HG02970 (cell line): ENCODE data around the gene TSPAN33.
"Not testable (repeated sequence)": the region's sequence is repeated elsewhere in the genome, so short reads cannot be mapped to it uniquely, and the experiment has no call there.

Experiments
- ATAC-seq: cut with Tn5 transposase; IDR thresholded peaks from one replicate; pipeline ENCODE4 v1.9.1; 2021; ENCODE audit warnings: mild to moderate bottlenecking, moderate library complexity, moderate number of reproducible peaks; ENCODE audit not compliant: unreplicated experiment, low FRiP score

The TSPAN33 gene

GRCh38 chr7:129144095-129144833 lies at the start of gene TSPAN33:
TSS of gene TSPAN33 (plus strand) at chr7:129144707. CDS start at chr7:129144981, 274 bp downstream.
- peak; percentile 57 for ATAC-seq

GRCh38 chr7:129095258-129095657 lies 49.2 kb upstream of the TSPAN33 start:
- peak; percentile 57 for ATAC-seq

GRCh38 chr7:129098409-129099084 lies 46.0 kb upstream of the TSPAN33 start:
- ATAC-seq: no peak

- ATAC-seq: no peak
Observed at GRCh38 chr7:129100827-129101166, 43.7 kb upstream of the TSPAN33 start.

- ATAC-seq: no peak
Observed at GRCh38 chr7:129101746-129102145, 42.8 kb upstream of the TSPAN33 start.

- no peak for ATAC-seq
Observed at GRCh38 chr7:129103561-129104324, 40.8 kb upstream of the TSPAN33 start.

- no peak for ATAC-seq
Observed at GRCh38 chr7:129108581-129108980, 35.9 kb upstream of the TSPAN33 start.

GRCh38 chr7:129110258-129110981 lies 34.1 kb upstream of the TSPAN33 start:
- ATAC-seq: no peak

- no peak for ATAC-seq
Observed at GRCh38 chr7:129110982-129111376, 33.5 kb upstream of the TSPAN33 start.

- ATAC-seq: no peak
Observed at GRCh38 chr7:129115676-129116075, 28.8 kb upstream of the TSPAN33 start.

- ATAC-seq: no peak
Observed at GRCh38 chr7:129118182-129118581, 26.3 kb upstream of the TSPAN33 start.

GRCh38 chr7:129118976-129119375 lies 25.5 kb upstream of the TSPAN33 start:
- no peak for ATAC-seq

GRCh38 chr7:129121501-129122077 lies 22.9 kb upstream of the TSPAN33 start:
- ATAC-seq: not testable (repeated sequence)

GRCh38 chr7:129122078-129122750 lies 22.3 kb upstream of the TSPAN33 start:
- peak; percentile 43 for ATAC-seq

- ATAC-seq: peak; percentile 46
Observed at GRCh38 chr7:129122751-129123509, 21.6 kb upstream of the TSPAN33 start.

GRCh38 chr7:129123510-129123857 lies 21.0 kb upstream of the TSPAN33 start:
- ATAC-seq: no peak

- no peak for ATAC-seq
Observed at GRCh38 chr7:129126314-129126713, 18.2 kb upstream of the TSPAN33 start.

- no peak for ATAC-seq
Observed at GRCh38 chr7:129127154-129127553, 17.4 kb upstream of the TSPAN33 start.

- no peak for ATAC-seq
Observed at GRCh38 chr7:129127601-129128000, 16.9 kb upstream of the TSPAN33 start.
